OCI-LY1 (cell line): ENCODE data around the gene SLC24A4.

ENCODE experiments used
- CTCF ChIP-seq: fragments of 200-600 bp; sonication (generic), shearing (Covaris generic); IDR thresholded peaks from 2 replicates; pipeline ENCODE4 v1.5.1; 2017; ENCODE audit warnings: mild to moderate bottlenecking, antibody characterized with exemption, low read length, moderate library complexity, mixed read lengths
- EZH2 ChIP-seq: fragments of 200-600 bp; sonication (generic), shearing (Covaris generic); IDR thresholded peaks from 2 replicates; pipeline ENCODE4 v1.8.0; 2017; ENCODE audit warnings: borderline replicate concordance, mixed run types, mild to moderate bottlenecking, antibody characterized with exemption, low read length, moderate library complexity, mixed read lengths

GRCh38 chr14:92348154-92348553 lies 25.2 kb downstream of the SLC24A4 start:
- no peak for TF ChIP-seq CTCF
- TF ChIP-seq EZH2, result no peak
